B cell (primary cell): ENCODE results near the gene IL17B.

Source experiments
- EZH2 ChIP-seq: IDR thresholded peaks from 2 replicates; pipeline ENCODE4 v1.6.1; 2012; ENCODE audit warnings: borderline replicate concordance, low read depth, mild to moderate bottlenecking, moderate library complexity, low read length; ENCODE audit not compliant: insufficient read depth, poor library complexity, severe bottlenecking
- TF ChIP-seq, protein P1 (sequence below): fragments of 200-600 bp; IDR thresholded peaks from one replicate; pipeline ENCODE4 v1.8.0; 2022; ENCODE audit warnings: antibody characterized with exemption, mild to moderate bottlenecking

GRCh38 chr5:149372076-149372795, 6.9 kb downstream of the IL17B start:
- TF ChIP-seq, protein P1, sequence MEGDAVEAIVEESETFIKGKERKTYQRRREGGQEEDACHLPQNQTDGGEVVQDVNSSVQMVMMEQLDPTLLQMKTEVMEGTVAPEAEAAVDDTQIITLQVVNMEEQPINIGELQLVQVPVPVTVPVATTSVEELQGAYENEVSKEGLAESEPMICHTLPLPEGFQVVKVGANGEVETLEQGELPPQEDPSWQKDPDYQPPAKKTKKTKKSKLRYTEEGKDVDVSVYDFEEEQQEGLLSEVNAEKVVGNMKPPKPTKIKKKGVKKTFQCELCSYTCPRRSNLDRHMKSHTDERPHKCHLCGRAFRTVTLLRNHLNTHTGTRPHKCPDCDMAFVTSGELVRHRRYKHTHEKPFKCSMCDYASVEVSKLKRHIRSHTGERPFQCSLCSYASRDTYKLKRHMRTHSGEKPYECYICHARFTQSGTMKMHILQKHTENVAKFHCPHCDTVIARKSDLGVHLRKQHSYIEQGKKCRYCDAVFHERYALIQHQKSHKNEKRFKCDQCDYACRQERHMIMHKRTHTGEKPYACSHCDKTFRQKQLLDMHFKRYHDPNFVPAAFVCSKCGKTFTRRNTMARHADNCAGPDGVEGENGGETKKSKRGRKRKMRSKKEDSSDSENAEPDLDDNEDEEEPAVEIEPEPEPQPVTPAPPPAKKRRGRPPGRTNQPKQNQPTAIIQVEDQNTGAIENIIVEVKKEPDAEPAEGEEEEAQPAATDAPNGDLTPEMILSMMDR = no peak
- TF ChIP-seq EZH2 = no peak
